Hepatocyte (in vitro differentiated cells): ENCODE measurements around the gene RPL9. TPM values are rescaled to one million over a fixed set of nuclear protein-coding genes. Genes with fewer than 3 reads are reported as not detected.
"Not testable (repeated sequence)": the region's sequence is repeated elsewhere in the genome, so short reads cannot be mapped to it uniquely, and the experiment has no call there.

Source experiments
- DNase-seq: peaks from one replicate; pipeline ENCODE4 v3.0.0-alpha.2; 2016; ENCODE audit warnings: low spot score
- H2AFZ ChIP-seq: fragments of 200-600 bp; sonication (generic); 2 replicates; pipeline ENCODE4 v1.6.0; 2016; ENCODE audit warnings: antibody characterized with exemption, mild to moderate bottlenecking
- H3K27ac ChIP-seq: fragments of 200-600 bp; sonication (generic); 2 replicates; pipeline ENCODE4 v1.5.1; 2016; ENCODE audit warnings: mild to moderate bottlenecking
- H3K27me3 ChIP-seq: fragments of 200-600 bp; sonication (generic); 2 replicates; pipeline ENCODE4 v1.6.1; 2016
- H3K36me3 ChIP-seq: fragments of 200-600 bp; sonication (generic); replicated peaks from 2 replicates; pipeline ENCODE4 v1.5.1; 2016; ENCODE audit warnings: low read depth; ENCODE audit not compliant: insufficient read depth
- H3K4me1 ChIP-seq: fragments of 200-600 bp; sonication (generic); 2 replicates; pipeline ENCODE4 v1.5.1; 2016; ENCODE audit warnings: mild to moderate bottlenecking, moderate library complexity; ENCODE audit not compliant: insufficient read depth
- H3K4me2 ChIP-seq: fragments of 200-600 bp; sonication (generic); 2 replicates; pipeline ENCODE4 v1.6.0; 2016
- H3K4me3 ChIP-seq: fragments of 200-600 bp; sonication (generic); 2 replicates; pipeline ENCODE4 v1.5.1; 2016; ENCODE audit warnings: mild to moderate bottlenecking
- H3K79me2 ChIP-seq: fragments of 200-600 bp; sonication (generic); 2 replicates; pipeline ENCODE4 v1.6.0; 2017; ENCODE audit warnings: mild to moderate bottlenecking
- H3K9me2 ChIP-seq: fragments of 200-600 bp; sonication (generic); replicated peaks from 2 replicates; pipeline ENCODE4 v1.6.0; 2017; ENCODE audit warnings: mild to moderate bottlenecking; ENCODE audit not compliant: insufficient read depth
- H3K9me3 ChIP-seq: fragments of 200-600 bp; sonication (generic); 2 replicates; pipeline ENCODE4 v1.5.1; 2016; ENCODE audit warnings: low read depth, mild to moderate bottlenecking
- H4K20me1 ChIP-seq: fragments of 200-600 bp; sonication (generic); 2 replicates; pipeline ENCODE4 v1.6.0; 2016; ENCODE audit warnings: mild to moderate bottlenecking; ENCODE audit not compliant: insufficient read depth, poor library complexity, severe bottlenecking
- CTCF ChIP-seq: fragments of 200-600 bp; sonication (generic); IDR thresholded peaks from 2 replicates; pipeline ENCODE4 v1.5.1; 2016; ENCODE audit warnings: antibody characterized with exemption, mild to moderate bottlenecking; ENCODE audit not compliant: poor library complexity
- EZH2 ChIP-seq: fragments of 200-600 bp; sonication (generic); IDR thresholded peaks from 2 replicates; pipeline ENCODE4 v1.6.1; 2016; ENCODE audit warnings: antibody characterized with exemption, mild to moderate bottlenecking, borderline replicate concordance
- EZH2phosphoT487 ChIP-seq: fragments of 200-600 bp; sonication (generic); IDR thresholded peaks from one replicate; pipeline ENCODE4 v1.6.1; 2018; ENCODE audit warnings: antibody characterized with exemption, mild to moderate bottlenecking, low read depth, moderate library complexity; ENCODE audit not compliant: unreplicated experiment, severe bottlenecking
- WGBS: methylation state at CpG from one replicate; pipeline ENCODE4 v1.1.6; 2016; ENCODE audit warnings: low lambda C conversion rate; ENCODE audit errors: missing lambda C conversion rate; 5-methylcytosine and 5-hydroxymethylcytosine counted together
- polyA plus RNA-seq: library from polyadenylated mRNA; unstranded; fragments of >200 nt; fragmentation: Nextera tagmentation; extraction: Ambion mirVana; gene quantifications from 2 replicates; pipeline ENCODE4 v1.2.1, GENCODE V29; 2016
- total RNA-seq: library from RNA; depleted of rRNA; stranded (reverse); fragments of >200 nt; gene quantifications from 2 replicates; pipeline ENCODE4 v1.2.3, GENCODE V29; 2014

The RPL9 gene
- total and polyA plus RNA-seq, 2 experiments from 2014 or later, result 475 to 2,831 TPM

DNA sequence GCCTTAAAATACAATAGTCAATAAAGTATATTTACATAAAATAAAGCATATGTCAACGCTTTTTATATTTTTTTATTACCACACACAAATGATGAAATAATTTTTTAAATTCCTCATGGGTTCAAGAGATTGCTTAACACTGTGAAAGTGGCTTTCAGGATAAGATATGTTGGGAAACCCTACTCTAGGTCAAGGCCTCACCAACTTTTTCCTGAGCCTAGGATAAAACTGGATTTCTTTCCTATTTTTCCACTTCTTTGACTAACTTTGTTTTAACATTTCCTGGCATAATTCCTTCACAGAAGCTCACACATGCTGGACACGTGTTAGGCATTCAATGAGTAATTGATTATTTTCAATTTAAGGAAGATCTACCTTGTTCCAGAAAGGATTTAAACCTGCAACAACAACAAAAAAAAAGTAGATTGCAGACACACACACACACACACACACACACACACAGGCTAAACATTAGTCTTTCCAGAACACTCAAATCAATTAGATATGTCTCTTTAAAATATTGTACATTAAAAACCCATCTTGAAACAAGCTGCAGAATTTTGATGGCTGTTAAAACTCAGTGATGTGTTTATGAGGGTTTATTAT lies 42.9 kb downstream of the RPL9 start:
- no peak overlapping the region for H2AFZ ChIP-seq
- no peak overlapping the region for H3K4me3 ChIP-seq
- DNase-seq, result no peak
- TF ChIP-seq EZH2 (no peak), EZH2phosphoT487 (no peak), CTCF (no peak)
- no peaks in the 10 kb centered on the region for H3K79me2 ChIP-seq
- H3K27me3 ChIP-seq, result no peaks in the 10 kb centered on the region
- H3K36me3 ChIP-seq, result no peaks in the 10 kb centered on the region
- H3K4me1 ChIP-seq, result peaks cover 5% of the 10 kb centered on the region
- 69% methylated on average over 2 of the region's 2 CpGs for WGBS
- no peaks in the 10 kb centered on the region for H3K9me3 ChIP-seq
- H3K4me2 ChIP-seq, result no peak overlapping the region
- no peaks in the 10 kb centered on the region for H3K9me2 ChIP-seq
- no peaks in the 10 kb centered on the region for H4K20me1 ChIP-seq
- no peak overlapping the region for H3K27ac ChIP-seq

DNA sequence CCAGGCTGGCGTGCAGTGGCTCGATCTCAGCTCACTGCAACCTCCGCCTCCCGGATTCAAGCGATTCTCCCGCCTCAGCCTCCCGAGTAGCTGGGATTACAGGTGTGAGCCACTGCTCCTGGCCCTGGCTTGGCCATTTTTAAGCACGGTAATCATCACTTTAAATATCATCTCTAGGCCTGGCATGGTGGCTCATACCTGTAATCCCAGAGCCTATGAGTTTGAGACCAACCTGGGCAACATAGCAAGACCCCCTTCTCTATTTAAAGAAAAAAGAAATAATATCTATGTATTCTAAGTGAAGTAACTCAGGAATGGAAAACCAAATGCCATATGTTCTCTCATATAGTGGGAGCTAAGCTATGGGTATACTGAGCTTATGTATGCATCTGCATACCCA lies 47.2 kb downstream of the RPL9 start:
- DNase-seq, H2AFZ ChIP-seq, H3K4me1 ChIP-seq, H3K36me3 ChIP-seq, H3K4me3 ChIP-seq, H3K79me2 ChIP-seq, H3K9me3 ChIP-seq, H3K4me2 ChIP-seq, H4K20me1 ChIP-seq, H3K27ac ChIP-seq, H3K9me2 ChIP-seq, H3K27me3 ChIP-seq: not testable (repeated sequence)
- 94% methylated on average over 8 of the region's 8 CpGs for WGBS

GRCh38 chr4:39410415-39410814 lies 48.3 kb downstream of the RPL9 start:
- TF ChIP-seq EZH2phosphoT487, result no peak
- no peak for TF ChIP-seq CTCF
- TF ChIP-seq EZH2, result no peak
- no peak for DNase-seq
- no peaks in the 10 kb centered on the region for H3K9me3 ChIP-seq
- no peak overlapping the region for H3K4me3 ChIP-seq
- peaks cover 5% of the 10 kb centered on the region for H3K4me1 ChIP-seq
- no peaks in the 10 kb centered on the region for H3K79me2 ChIP-seq
- WGBS, result 60% methylated on average over 5 of the region's 5 CpGs
- no peaks in the 10 kb centered on the region for H3K27me3 ChIP-seq
- no peaks in the 10 kb centered on the region for H4K20me1 ChIP-seq
- no peaks in the 10 kb centered on the region for H3K36me3 ChIP-seq
- H3K9me2 ChIP-seq, result no peaks in the 10 kb centered on the region
- H3K27ac ChIP-seq, result no peak overlapping the region
- H2AFZ ChIP-seq, result no peak overlapping the region
- H3K4me2 ChIP-seq, result peak overlapping the region; percentile 19

- Histone ChIP-seq H2AFZ (no peak overlapping the region), H3K4me2 (peak overlapping the region; percentile 63), H3K9me3 (no peaks in the 10 kb centered on the region), H3K27ac (peak overlapping the region; percentile 1), H3K27me3 (no peaks in the 10 kb centered on the region), H3K36me3 (no peaks in the 10 kb centered on the region), H3K79me2 (no peaks in the 10 kb centered on the region), H3K4me1 (no peaks in the 10 kb centered on the region), H3K4me3 (no peak overlapping the region), H3K9me2 (no peaks in the 10 kb centered on the region), H4K20me1 (no peaks in the 10 kb centered on the region)
- TF ChIP-seq EZH2 (no peak), CTCF (no peak), EZH2phosphoT487 (no peak)
- 41% methylated on average over 1 of the region's 1 CpG for WGBS
- DNase-seq, result no peak
These were observed 51.2 kb downstream of the RPL9 start for GRCh38 chr4:39407584-39407885.
